Stimulated activated CD4-positive, alpha-beta T cell treated with anti-CD3 and anti-CD28 coated beads, Interleukin-2, amount 100 ng/mL, for 4 hours (primary cell): ENCODE data around the gene RILPL1.
"Not testable (repeated sequence)": the region's sequence is repeated elsewhere in the genome, so short reads cannot be mapped to it uniquely, and the experiment has no call there.

Source experiments
- DNase-seq: peaks from one replicate; pipeline ENCODE4 v3.0.0-alpha.2; 2020; ENCODE audit warnings: low read depth

RILPL1 gene

DNA sequence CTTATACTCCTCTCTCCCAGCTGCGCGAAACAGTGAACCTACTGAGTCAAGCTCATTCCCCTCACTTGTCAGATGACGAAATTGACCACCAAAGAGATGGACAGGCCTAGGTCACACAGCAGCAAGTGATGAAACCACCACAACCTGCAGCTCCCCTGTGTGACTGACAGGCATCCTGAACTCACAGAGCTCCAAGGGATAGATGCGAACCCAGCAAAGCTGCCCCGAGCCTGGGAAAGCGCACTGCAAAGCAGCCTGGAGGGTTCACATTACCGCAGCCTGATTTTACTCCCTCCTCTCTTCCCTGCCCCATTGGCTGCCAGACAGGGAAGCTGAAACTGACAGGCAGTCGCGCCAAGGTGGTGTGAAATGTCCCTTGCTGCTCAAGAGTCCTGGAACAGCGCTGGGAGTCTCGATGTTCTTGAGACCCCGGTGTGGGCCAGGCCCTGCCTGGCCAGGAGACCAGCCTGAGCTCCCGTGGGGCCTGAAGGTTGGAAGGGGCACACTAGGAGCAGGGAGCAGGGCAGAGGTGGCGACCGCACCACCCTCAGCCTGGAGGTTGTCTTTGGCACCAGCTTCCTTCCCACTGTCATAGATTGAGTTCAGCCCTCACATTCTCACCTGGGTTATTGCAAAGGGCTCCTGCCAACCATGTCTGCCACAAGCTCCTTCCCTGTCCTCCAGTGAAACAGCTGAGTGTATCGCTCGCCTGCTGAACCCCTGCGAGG is 39.2 kb downstream of the RILPL1 start:
- no peak for DNase-seq

DNA sequence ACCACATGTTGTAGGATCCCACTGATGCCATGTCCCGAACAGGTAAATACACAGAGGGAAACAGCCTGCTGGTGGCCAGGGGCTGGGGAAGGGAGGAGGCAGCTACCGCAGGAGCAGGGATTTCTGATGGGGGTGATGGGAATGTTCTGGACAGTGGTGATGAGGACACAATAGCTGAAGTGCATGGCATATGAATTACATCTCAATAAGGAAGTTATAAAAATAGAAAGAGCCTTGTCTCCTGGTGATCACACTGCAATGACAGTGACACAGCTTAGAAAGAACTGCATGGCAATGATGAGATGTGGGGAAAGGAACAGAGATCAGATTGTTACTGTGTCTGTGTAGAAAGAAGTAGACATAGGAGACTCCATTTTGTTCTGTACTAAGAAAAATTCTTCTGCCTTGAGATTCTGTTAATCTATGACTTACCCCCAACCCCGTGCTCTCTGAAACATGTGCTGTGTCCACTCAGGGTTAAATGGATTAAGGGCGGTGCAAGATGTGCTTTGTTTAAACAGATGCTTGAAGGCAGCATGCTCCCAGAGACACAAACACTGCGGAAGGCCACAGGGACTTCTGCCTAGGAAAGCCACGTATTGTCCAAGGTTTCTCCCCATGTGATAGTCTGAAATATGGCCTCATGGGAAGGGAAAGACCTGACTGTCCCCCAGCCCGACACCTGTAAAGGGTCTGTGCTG is 41.0 kb downstream of the RILPL1 start:
- DNase-seq, result not testable (repeated sequence)

GRCh38 chr12:123491481-123491880 is 42.0 kb downstream of the RILPL1 start:
- DNase-seq, result no peak

DNA sequence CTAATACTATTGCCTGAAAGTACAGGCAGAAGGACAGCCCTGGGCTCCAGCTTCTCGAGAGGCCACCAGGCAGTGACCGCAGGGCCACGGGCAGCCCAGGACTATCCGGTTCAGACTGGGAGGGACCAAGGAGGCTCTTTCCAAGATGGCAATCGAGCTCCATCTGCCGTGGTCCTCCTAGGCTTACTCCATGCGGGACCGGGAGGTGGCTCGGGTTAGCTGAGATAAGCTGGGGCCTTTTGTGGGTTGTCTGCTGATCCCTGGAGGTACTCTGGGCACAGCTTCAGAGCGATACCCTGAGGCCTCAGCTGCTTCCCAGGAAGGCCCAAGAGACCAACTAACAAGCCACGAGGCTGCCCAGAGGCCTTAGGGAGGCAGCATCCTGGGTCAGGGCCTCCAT is 42.5 kb downstream of the RILPL1 start:
- no peak for DNase-seq

GRCh38 chr12:123490089-123490488 is 43.4 kb downstream of the RILPL1 start:
- no peak for DNase-seq

GRCh38 chr12:123489580-123489979 is 43.9 kb downstream of the RILPL1 start:
- no peak for DNase-seq

DNA sequence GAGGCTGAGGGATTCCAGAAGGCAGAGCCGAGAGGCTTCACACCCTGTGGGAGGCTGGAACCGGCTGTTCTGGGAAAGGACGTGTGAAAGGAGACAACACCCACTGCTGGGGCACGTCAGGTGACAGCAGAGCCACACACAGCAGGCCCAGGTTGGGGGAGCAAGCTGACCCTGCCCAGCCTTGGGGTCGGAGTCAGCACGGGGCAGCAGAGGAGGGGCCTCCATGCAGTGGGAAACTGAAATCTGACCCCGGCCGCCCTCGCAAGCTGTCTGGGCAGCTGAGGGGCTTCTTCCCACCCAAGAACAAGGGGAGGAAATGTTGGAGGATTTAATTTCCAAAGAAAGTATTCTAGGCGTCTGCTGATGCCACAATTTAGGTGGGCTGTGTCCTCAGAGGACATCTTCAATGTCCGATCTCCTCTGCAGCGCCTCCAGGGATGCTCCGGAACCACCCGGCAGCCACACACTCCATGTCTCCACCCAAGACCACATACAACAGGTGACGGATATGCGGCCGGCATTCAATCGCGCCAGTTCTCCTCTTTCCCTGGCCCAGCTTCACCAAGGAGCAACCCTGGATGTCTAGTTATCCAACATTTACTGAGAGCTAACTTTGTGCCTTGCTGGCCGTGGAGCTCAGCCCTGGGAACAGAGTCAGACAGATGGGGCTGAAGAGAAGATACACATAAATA is 44.8 kb downstream of the RILPL1 start:
- DNase-seq, result no peak

GRCh38 chr12:123487428-123487827 is 46.1 kb downstream of the RILPL1 start:
- DNase-seq, result no peak

DNA sequence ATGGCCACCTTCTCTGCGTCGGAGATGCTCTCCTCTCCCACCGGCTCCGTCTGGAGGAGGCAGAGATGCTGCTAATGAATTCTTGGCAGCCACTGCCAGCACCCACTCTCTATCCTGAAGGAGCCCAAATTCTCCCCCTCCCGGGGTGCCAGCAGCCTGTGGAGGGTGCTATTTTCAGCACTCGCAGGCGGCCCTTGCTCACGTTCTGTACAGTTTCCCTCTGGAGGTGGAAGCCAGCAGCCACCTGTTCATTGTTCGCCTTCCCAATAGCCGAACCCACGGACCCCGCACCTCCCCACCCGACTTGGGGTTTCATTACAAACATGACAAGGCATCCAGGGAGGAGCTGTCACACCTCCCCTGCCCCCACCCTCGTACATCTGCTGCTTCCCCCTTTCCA is 47.8 kb downstream of the RILPL1 start:
- no peak for DNase-seq

- no peak for DNase-seq
Observed at GRCh38 chr12:123483602-123484248, 49.8 kb downstream of the RILPL1 start.

DNA sequence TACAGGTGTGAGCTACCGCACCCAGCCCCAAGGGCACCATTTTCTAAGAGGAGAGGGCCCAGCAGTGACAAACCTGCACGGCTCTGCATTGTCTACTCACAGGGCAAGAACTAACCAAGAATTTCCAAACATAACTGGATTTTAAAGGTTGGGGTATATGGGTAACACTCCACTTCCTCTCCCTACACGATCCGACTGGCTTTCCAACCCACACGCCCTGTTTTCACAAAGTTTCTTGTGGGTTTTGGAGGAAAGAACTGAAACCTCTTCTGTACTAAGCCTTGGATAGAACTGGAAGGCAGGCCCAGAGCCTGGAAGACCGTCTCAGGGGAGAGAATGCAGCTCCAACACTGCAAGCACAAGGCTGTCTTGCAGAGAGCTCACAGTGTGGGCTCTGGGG is 50.6 kb downstream of the RILPL1 start:
- no peak for DNase-seq

DNA sequence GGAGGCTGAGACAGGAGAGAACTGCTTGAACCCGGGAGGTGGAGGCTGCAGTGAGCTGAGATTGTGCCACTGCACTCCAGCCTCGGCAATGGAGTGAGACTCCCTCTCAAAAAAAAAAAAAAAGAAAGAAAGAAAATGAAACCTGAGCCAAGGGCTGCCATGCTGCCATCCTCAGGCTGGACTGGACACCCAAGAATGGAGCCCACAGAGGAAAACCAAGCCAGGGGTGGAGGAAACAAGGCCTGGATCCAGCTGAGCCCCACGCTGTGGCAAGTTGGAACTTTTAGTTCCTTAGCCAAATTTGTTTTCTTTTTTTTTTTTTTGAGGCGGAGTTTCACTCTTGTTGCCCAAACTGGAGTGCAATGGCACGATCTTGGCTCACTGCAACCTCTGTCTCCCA is 52.3 kb downstream of the RILPL1 start:
- DNase-seq, result not testable (repeated sequence)

DNA sequence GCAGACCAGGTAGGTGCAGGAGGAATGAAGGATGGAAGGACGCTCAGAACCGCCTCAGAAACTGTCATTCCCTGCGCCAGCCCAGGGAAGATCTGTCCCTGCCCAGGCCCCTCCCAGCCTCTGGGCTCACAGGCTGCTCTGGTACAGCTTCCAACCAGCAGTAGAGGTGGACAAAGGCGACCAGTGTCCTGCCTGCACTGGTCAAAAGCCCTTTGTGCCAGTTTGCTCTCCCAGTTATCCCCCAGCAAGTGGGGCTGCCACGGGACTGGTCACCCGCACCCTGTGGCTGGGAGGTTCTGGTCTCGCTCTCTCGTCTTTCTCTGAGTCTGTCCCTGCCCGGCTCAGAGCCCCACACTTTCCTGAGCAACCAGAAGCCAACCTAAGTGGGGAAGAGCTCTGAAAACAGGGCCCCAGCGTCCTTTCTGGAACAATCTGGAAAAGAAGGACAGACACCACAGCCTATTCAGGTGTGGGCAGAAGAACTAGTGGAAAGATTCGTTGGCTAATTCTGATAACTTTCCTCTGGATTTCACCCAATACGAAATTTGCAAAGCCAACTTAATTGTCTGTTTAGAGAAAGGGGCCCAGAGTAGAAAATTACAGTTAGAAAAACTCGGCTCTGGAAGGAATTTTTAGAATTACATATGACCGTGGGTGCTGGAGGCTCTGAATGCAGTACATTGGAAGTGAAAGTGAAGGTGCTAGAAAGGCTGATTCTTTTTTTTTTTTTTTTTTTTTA is 53.9 kb downstream of the RILPL1 start:
- no peak for DNase-seq

- no peak for DNase-seq
Observed at GRCh38 chr12:123478762-123479161, 54.8 kb downstream of the RILPL1 start.

GRCh38 chr12:123478069-123478468 is 55.5 kb downstream of the RILPL1 start:
- no peak for DNase-seq

DNA sequence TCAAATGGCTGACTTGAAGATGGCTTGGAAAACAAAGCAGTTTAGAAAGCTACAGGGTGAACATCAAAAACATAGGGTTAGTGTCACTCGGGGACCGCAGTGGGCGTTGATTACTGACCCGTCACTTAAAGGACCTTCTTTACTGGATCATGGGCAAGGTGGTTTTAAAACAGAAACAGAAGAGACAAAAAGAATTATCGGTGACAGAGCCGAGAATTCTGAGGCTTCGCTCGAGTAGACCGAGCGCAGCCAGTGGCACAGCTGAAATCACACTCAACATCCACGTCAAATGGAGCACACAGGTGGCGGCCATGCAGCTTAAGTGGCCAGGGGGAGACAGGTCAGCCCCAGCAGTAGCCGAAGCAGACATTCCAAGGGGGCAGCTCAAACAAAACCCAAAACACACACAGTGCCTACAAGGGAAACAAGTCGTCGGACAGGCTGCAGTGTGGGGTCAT is 58.2 kb downstream of the RILPL1 start:
- DNase-seq, result no peak

DNA sequence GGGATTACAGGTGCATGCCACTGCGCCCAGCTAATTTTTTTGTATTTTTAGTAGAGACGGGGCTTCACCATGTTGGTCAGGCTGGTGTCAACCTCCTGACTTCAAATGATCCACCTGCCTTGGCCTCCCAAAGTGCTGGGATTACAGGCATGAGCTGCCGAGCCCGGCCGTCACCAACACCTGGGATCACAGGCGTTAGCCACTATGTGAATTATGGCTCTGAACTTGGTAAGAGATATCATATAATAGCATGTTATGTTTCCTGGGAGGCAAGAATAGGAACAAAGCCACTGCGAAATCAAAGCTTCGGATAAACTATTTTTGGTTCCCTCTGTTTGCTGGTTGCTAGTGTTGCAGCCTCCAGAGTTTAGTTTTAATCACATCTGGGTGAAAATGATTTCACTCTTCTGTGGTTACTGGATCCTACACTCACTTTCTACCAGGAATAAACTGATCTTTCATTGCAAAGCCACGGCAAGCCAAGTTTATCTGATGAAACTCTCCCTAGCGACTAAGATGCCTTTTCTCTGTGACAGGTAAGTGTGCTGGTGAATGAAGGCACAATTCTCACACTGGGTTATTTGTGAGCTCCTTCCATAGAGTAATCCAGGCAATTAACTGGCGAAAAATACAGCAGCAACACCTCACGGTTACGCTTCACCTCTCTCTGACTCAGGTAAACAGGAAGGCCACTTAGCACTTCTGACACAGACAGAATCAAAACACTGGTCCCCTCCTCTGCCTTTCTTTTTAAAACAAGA is 58.9 kb downstream of the RILPL1 start:
- DNase-seq, result no peak

DNA sequence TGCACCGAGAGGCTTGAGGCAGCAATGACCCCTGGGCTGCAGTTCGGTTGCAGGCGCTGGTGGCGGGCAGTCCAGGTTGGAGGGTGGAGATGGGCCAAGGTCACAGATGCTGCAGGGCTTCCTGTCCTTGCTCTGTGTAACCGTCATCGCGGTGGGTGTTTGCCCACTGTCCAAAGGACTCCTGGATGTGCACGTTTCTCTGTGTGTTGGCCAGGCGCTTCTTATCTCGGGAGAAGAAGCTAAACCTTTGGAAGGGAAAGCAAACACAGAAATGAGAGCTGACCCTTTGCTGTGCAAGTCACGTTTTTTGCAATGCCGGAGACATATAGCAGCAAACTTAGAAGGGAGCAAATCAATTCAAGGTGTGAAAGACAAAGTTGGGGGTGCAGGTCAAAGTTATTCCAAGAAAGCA is 61.1 kb downstream of the RILPL1 start:
- DNase-seq, result no peak

DNA sequence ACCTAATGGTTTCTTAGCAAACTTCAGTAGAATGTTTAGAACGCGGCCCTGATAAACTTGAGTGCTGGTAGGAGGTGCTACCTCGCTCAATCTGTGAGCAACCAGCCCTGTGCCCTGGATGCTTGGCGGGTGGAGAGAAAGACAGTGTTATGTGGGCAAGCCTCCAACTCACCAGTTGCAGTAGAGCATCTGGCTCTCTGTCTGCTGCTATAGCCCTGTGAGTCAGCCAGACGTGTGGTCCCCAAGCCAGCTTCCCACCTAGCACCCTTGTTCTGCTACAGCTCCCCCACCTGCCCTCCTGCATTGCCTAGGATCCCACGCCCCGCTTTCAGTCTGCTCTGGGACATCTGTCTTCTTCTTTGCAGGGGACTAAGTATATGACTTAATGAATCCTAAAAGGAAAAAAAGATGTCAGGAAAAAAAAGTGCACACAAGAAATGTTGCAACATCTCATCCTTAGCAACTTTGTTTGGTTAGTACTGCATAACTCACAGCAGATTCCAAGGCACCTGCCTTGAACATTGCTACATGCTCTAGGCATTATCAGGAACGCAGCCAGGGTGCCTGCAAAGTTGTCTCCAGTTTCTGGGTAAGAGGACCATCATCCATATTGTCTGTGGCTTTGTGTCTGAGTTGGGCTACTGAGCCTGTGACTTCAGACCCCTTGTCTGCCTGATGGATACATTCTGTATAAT is 62.0 kb downstream of the RILPL1 start:
- DNase-seq, result no peak

GRCh38 chr12:123469978-123470377 is 63.5 kb downstream of the RILPL1 start:
- DNase-seq, result no peak
